Measurements from ENCODE around the gene ZNF761.
"Not testable (repeated sequence)": the region's sequence is repeated elsewhere in the genome, so short reads cannot be mapped to it uniquely, and the experiment has no call there.

Gene ZNF761

GRCh38 chr19:53431399-53432087 lies at the start of gene ZNF761:
Gene ZNF761 (plus strand): TSS chr19:53431984. CDS start chr19:53447269, 15,285 bp downstream.
- Histone ChIP-seq H3K27ac (ENCODE audit: low read length) (peak within 1 kb of the TSS; percentile 36), H3K9ac (ENCODE audit: low read depth, low read length) (peak within 1 kb of the TSS; percentile 88), H3K4me3 (ENCODE audit: low read length) (peak within 1 kb of the TSS; percentile 99), H3K4me1 (ENCODE audit: insufficient read depth, low read length) (0 out of 2 replicates have a peak, but pooled peaks cover 3% of the 10 kb centered on the region), H3K36me3 (ENCODE audit: insufficient read depth, low read depth, low read length) (peaks cover 26% of the 10 kb centered on the region), H3K9me3 (ENCODE audit: insufficient read depth, low read depth, low read length) (no peaks in the 10 kb centered on the region), H3K27me3 (ENCODE audit: insufficient read depth, low read length) (no peaks in the 10 kb centered on the region)

- Histone ChIP-seq H3K27ac (ENCODE audit: low read length) (no peak overlapping the region), H3K36me3 (ENCODE audit: insufficient read depth, low read depth, low read length) (peaks cover 30% of the 10 kb centered on the region)
Measured at GRCh38 chr19:53388168-53388567, 43.6 kb upstream of the ZNF761 start.

GRCh38 chr19:53388904-53389303 lies 42.9 kb upstream of the ZNF761 start:
- H3K27me3 ChIP-seq (ENCODE audit: insufficient read depth, low read length) = no peaks in the 10 kb centered on the region
- H3K36me3 ChIP-seq (ENCODE audit: insufficient read depth, low read depth, low read length) = peaks cover 23% of the 10 kb centered on the region
- H3K4me1 ChIP-seq (ENCODE audit: insufficient read depth, low read length) = peaks cover under 1% of the 10 kb centered on the region; the same call in 1 of the 2 replicates
- H3K9ac ChIP-seq (ENCODE audit: low read depth, low read length) = no peak overlapping the region
- no peak overlapping the region for H3K27ac ChIP-seq (ENCODE audit: low read length)
- peaks cover 17% of the 10 kb centered on the region for H3K9me3 ChIP-seq (ENCODE audit: insufficient read depth, low read depth, low read length)
- no peak overlapping the region for H3K4me3 ChIP-seq (ENCODE audit: low read length)

More at GRCh38 chr19:53388168-53388567, 43.6 kb upstream of the ZNF761 start:
- Histone ChIP-seq H3K4me1 (ENCODE audit: insufficient read depth, low read length) (no peaks in the 10 kb centered on the region), H3K9ac (ENCODE audit: low read depth, low read length) (no peak overlapping the region), H3K4me3 (ENCODE audit: low read length) (no peak overlapping the region), H3K27me3 (ENCODE audit: insufficient read depth, low read length) (no peaks in the 10 kb centered on the region), H3K9me3 (ENCODE audit: insufficient read depth, low read depth, low read length) (peaks cover 25% of the 10 kb centered on the region)

- Histone ChIP-seq H3K4me1 (ENCODE audit: insufficient read depth, low read length) (peaks cover 7% of the 10 kb centered on the region; the same call in 1 of the 2 replicates), H3K9me3 (ENCODE audit: insufficient read depth, low read depth, low read length) (peaks cover 11% of the 10 kb centered on the region), H3K27me3 (ENCODE audit: insufficient read depth, low read length) (no peaks in the 10 kb centered on the region), H3K4me3 (ENCODE audit: low read length) (no peak overlapping the region; the same call in 1 of the 2 replicates), H3K27ac (ENCODE audit: low read length) (no peak overlapping the region), H3K36me3 (ENCODE audit: insufficient read depth, low read depth, low read length) (peaks cover 21% of the 10 kb centered on the region), H3K9ac (ENCODE audit: low read depth, low read length) (no peak overlapping the region)
Measured at GRCh38 chr19:53389571-53389970, 42.2 kb upstream of the ZNF761 start.

- H3K9ac ChIP-seq (ENCODE audit: low read depth, low read length) = no peak overlapping the region
- H3K36me3 ChIP-seq (ENCODE audit: insufficient read depth, low read depth, low read length) = peaks cover 17% of the 10 kb centered on the region
- peaks cover 7% of the 10 kb centered on the region; the same call in 1 of the 2 replicates for H3K4me1 ChIP-seq (ENCODE audit: insufficient read depth, low read length)
- no peaks in the 10 kb centered on the region for H3K27me3 ChIP-seq (ENCODE audit: insufficient read depth, low read length)
- H3K9me3 ChIP-seq (ENCODE audit: insufficient read depth, low read depth, low read length) = peaks cover 6% of the 10 kb centered on the region
- no peak overlapping the region; the same call in 1 of the 2 replicates for H3K4me3 ChIP-seq (ENCODE audit: low read length)
- no peak overlapping the region for H3K27ac ChIP-seq (ENCODE audit: low read length)
Measured at GRCh38 chr19:53389978-53390377, 41.8 kb upstream of the ZNF761 start.

GRCh38 chr19:53394522-53394973 lies 37.2 kb upstream of the ZNF761 start:
- no peak overlapping the region for H3K27ac ChIP-seq (ENCODE audit: low read length)
- H3K4me1 ChIP-seq (ENCODE audit: insufficient read depth, low read length) = peaks cover 13% of the 10 kb centered on the region; the same call in 1 of the 2 replicates
- H3K27me3 ChIP-seq (ENCODE audit: insufficient read depth, low read length) = no peaks in the 10 kb centered on the region; the same call in 1 of the 2 replicates
- no peaks in the 10 kb centered on the region for H3K9me3 ChIP-seq (ENCODE audit: insufficient read depth, low read depth, low read length)
- peak overlapping the region; percentile 70; the same call in 1 of the 2 replicates for H3K9ac ChIP-seq (ENCODE audit: low read depth, low read length)
- peaks cover 10% of the 10 kb centered on the region for H3K36me3 ChIP-seq (ENCODE audit: insufficient read depth, low read depth, low read length)
- H3K4me3 ChIP-seq (ENCODE audit: low read length) = peak overlapping the region; percentile 98

- Histone ChIP-seq H3K4me1 (ENCODE audit: insufficient read depth, low read length) (peaks cover 13% of the 10 kb centered on the region; the same call in 1 of the 2 replicates), H3K27me3 (ENCODE audit: insufficient read depth, low read length) (no peaks in the 10 kb centered on the region; the same call in 1 of the 2 replicates), H3K9ac (ENCODE audit: low read depth, low read length) (peak within 1 kb of the TSS; percentile 86), H3K27ac (ENCODE audit: low read length) (no peak within 1 kb of the TSS), H3K9me3 (ENCODE audit: insufficient read depth, low read depth, low read length) (no peaks in the 10 kb centered on the region), H3K36me3 (ENCODE audit: insufficient read depth, low read depth, low read length) (peaks cover 16% of the 10 kb centered on the region), H3K4me3 (ENCODE audit: low read length) (peak within 1 kb of the TSS; percentile 98)
Measured at GRCh38 chr19:53394974-53395839, 36.6 kb upstream of the ZNF761 start, which contains the start of gene ZNF765. Gene ZNF765 (plus strand): TSS chr19:53395149. CDS start chr19:53398016, 2,867 bp downstream.

GRCh38 chr19:53395840-53396524 lies 35.8 kb upstream of the ZNF761 start:
- H3K4me1 ChIP-seq (ENCODE audit: insufficient read depth, low read length) = peaks cover 13% of the 10 kb centered on the region; the same call in 1 of the 2 replicates
- H3K27me3 ChIP-seq (ENCODE audit: insufficient read depth, low read length); H3K27ac ChIP-seq (ENCODE audit: low read length); H3K9me3 ChIP-seq (ENCODE audit: insufficient read depth, low read depth, low read length): not testable (repeated sequence)
- peak overlapping the region; percentile 98 for H3K4me3 ChIP-seq (ENCODE audit: low read length)
- H3K36me3 ChIP-seq (ENCODE audit: insufficient read depth, low read depth, low read length) = peaks cover 19% of the 10 kb centered on the region
- H3K9ac ChIP-seq (ENCODE audit: low read depth, low read length) = peak overlapping the region; percentile 86

GRCh38 chr19:53396525-53396868 lies 35.3 kb upstream of the ZNF761 start:
- H3K9me3 ChIP-seq (ENCODE audit: insufficient read depth, low read depth, low read length) = no peaks in the 10 kb centered on the region
- H3K4me1 ChIP-seq (ENCODE audit: insufficient read depth, low read length) = peaks cover 13% of the 10 kb centered on the region; the same call in 1 of the 2 replicates
- H3K4me3 ChIP-seq (ENCODE audit: low read length) = peak overlapping the region; percentile 98
- H3K36me3 ChIP-seq (ENCODE audit: insufficient read depth, low read depth, low read length) = peaks cover 19% of the 10 kb centered on the region
- no peak overlapping the region for H3K9ac ChIP-seq (ENCODE audit: low read depth, low read length)
- no peaks in the 10 kb centered on the region; the same call in 1 of the 2 replicates for H3K27me3 ChIP-seq (ENCODE audit: insufficient read depth, low read length)
- no peak overlapping the region for H3K27ac ChIP-seq (ENCODE audit: low read length)

- H3K9me3 ChIP-seq (ENCODE audit: insufficient read depth, low read depth, low read length); H3K27me3 ChIP-seq (ENCODE audit: insufficient read depth, low read length); H3K27ac ChIP-seq (ENCODE audit: low read length); H3K4me3 ChIP-seq (ENCODE audit: low read length); H3K9ac ChIP-seq (ENCODE audit: low read depth, low read length): not testable (repeated sequence)
- H3K36me3 ChIP-seq (ENCODE audit: insufficient read depth, low read depth, low read length) = peaks cover 27% of the 10 kb centered on the region
- peaks cover 13% of the 10 kb centered on the region; the same call in 1 of the 2 replicates for H3K4me1 ChIP-seq (ENCODE audit: insufficient read depth, low read length)
Measured at GRCh38 chr19:53397918-53398317, 33.9 kb upstream of the ZNF761 start.

Data from iPS-20b (cell line).